ENCODE measurements around the gene NPC1.
"Not testable (repeated sequence)": the region's sequence is repeated elsewhere in the genome, so short reads cannot be mapped to it uniquely, and the experiment has no call there.

The NPC1 gene

DNA sequence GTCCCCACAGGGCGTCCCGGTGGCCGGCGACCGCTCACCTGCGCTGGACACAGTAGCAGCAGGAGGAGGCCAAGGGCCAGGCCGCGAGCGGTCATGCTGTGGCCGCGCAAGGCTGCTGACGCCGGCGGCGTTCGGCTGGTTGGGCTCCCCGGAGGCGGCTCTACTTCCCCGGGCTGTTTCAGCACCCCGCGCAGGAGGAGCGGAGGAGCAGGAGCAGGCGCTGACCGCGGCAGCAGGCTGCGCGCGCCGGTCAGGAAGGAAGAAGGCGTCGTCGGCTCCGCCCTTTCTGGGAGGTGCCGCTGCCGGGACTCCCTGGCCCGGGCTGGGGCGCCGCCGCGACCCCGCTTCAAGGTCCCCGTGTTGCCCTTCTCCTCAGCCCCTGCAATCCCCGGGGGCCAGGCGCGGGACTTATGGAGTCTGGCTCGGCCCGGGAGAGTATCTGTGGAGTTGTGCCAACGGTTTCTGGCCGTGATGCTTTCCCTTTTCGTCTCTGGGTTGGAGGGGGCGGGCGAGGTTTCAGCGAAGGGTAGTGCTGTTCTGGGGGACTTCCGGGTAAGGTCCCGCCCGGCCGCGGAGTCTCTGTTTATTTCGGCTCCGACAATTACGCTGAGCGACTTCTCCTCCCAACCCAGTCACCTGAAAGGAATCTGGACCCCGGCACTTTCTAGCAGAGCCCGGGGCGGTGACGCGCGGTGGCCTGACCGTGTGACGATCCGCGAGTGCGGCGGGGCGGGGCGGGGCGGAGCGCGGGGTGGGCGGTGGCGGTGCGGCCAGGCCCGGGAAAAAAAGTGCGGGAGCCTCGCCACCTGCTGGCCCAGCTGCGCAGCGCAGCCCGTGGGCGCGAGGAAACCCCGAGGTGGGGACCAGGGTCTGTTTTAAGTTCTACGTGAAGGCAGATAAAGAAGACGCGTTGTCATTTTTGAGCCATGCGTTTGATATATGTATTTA, at the start of gene NPC1:
Gene NPC1 (minus strand): TSS at position 258 of the 948 bp plus-strand sequence. CDS start 163 bp downstream, at position 95.
- DNase-seq: peak; percentile 91

DNA sequence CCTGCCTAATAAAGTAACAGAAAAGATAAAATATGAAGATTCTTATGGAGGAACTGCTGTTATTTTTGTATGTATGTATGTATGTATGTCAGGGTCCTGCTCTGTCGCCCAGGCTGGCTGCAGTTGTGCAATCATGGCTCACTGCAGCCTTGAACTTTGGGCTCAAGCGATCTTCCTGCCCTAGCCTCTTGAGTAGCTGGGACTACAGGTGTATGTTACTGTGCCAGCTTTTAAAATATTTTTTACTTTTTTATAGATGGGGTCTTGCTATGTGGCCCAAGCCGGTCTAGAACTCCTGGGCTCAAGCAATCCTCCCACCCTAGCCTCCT, 49.7 kb upstream of the NPC1 start:
- no peak for DNase-seq

DNA sequence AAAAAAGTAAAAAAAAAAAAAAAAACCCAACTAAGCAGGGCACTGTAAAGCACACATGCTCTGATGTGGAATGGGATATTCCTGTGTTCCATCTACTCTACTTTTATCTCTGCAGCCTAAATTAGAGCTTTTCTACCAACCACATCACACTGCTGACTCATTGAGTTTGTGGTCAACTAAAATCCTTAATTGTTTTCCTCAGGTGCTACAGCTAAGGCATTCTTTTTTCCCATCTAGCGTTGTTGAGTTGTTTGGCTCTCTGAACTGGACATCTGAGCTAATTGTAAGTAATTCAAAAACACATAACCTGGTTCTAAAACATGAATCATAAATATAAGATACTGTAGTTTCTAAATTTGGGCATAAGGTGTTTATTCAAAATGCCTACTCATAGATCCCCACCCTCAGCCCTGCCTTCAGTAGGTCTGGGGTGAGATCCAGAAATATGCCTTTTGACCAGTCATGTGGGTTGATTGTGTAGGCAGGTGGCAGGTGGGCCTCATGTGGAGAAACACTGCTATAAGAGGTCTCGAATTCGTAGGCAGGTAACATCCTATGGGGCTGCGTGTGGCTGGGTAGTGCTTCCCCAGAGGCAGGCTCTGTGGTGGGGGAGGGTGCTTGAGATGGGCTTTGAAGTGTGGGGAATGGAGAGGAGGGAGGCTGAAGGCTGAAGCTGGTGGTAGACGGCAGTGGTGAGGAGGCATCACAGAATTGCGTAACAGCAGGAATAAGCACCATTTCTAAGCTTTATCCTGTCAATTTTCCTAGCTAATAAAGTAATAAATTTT, 49.2 kb upstream of the NPC1 start:
- DNase-seq: no peak

DNA sequence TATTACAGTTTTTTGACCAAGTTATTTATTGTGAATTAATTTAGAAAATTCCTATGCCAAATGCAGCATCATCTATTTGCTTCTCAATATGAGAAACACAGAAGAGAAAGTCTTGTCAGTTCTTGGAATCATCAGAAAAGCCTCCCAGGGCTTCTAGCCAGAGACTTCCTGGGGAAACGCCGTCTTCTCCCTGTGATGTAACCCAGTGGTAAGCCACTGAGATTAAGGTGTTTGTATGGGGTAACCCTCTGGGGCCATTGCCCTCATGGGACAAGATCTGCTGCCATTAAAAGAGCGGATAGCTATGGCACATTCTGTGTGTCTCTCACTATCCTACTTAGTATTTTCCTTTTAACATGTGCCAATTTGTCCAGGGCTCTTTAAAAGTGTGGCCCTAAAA, 48.4 kb upstream of the NPC1 start:
- no peak for DNase-seq

DNA sequence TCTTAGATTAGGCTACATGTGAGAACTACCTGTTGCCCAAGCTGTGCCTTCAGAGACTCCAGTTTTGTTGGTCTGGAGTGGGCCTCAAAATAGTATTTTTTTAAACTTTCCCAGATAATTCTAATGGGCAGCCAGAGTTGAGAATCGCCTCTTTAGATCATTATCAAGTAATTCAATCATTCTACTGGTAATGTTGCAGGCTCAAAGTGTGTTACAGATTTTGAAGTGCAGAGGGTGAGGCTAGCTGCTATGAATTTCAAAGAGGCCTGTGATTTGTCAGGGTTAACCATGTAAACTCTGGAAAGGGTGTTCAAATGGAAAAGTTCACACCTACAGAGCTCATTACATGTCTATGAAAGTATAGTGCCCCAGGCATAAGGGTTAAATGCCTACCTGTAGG, 46.3 kb upstream of the NPC1 start:
- no peak for DNase-seq

DNA sequence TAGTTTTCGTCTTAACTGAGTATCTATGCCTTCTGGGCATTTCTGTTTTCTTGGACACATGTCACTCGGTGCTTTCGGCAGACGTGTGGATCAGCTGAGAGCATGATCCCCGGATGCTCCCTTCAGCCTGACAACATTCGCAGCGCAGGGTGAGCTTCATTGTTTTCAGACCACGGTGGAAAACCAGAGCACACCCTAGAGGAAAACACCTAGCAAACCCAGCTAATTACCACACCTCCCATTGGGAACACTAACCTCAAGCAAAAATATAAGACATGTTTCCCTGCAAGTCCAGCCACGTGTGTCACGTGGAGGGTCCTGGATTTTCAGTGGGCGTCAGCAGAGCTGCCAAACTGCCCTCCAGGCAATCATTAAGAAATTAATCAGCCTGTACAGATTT, 45.4 kb upstream of the NPC1 start:
- DNase-seq: no peak

DNA sequence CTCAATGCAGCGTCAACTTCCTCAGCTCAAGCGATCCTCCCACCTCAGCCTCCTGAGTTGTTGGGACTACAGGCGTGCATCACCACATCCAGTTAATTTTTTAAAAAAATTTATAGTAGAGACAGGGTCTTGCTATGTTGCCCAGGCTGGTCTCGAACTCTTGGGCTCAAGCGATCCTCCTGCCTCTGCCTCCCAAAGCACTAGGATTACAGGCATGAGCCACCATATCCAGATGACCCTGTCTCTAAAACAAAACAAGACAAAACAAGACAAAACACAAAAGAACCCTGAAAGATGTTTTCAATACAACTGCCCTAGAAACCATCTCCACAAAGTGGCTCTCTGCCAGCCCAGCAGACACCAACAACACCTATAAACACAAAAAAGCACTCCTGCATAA, 45.0 kb upstream of the NPC1 start:
- no peak for DNase-seq

DNA sequence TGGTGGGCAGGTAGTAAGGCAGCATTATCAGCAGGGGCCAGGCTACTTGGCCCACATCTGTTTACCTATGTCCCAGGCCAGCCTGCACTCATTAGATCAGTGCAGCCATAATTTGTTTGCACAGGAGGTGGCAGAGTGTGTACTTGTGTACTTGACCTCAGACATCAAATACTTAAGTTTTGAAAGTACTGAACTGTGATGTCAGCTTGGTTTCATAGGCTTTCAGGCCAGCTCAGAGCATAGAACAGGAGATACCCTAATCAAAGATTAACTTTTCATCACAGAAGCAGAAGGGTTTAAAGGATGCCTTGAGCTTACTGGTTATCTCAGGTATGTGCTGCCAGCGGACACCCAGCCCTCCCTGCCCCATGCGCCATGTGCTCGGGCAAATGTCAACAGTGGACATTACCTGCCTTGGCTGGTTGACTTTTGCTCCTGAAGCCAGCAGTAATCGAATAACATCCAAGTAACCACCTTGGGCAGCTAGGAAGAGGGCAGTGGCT, 43.2 kb upstream of the NPC1 start:
- no peak for DNase-seq

DNA sequence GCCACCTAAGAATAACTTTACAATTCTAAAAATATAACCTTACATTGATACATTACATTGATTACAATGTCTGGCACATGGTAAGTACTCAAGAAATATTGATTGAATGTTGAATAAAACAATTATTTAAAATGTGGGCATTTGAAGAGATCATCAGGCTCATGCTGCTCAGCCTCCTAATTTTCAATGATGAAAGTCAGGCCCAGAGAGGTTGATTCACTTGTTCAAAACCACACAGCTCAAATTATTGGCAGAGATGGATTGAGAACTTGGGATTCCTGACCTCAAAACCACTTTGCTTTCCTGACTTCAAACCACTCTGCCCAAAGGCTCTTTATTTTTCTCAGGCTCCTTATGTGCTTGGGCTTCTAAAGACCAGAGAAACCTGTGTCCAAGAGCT, 41.7 kb upstream of the NPC1 start:
- no peak for DNase-seq

DNA sequence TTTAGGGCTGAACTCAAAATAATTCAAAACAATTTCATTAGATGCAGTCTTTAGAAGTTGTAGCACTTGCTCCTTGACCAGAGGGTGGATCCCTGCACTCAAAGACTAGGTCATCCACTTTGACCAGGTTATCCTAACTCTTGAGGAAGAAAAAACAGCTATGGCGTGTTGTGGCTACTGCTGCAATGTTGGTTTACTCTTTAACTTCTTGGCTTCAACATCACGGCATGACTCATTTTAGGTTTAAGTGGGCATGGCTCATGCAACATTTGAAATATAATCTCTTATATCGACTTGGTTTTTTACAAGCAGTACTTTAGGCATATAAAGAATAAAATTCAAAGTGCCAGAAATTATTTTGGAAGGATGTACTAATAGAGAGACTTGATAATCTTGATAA, 41.0 kb upstream of the NPC1 start:
- DNase-seq: no peak

DNA sequence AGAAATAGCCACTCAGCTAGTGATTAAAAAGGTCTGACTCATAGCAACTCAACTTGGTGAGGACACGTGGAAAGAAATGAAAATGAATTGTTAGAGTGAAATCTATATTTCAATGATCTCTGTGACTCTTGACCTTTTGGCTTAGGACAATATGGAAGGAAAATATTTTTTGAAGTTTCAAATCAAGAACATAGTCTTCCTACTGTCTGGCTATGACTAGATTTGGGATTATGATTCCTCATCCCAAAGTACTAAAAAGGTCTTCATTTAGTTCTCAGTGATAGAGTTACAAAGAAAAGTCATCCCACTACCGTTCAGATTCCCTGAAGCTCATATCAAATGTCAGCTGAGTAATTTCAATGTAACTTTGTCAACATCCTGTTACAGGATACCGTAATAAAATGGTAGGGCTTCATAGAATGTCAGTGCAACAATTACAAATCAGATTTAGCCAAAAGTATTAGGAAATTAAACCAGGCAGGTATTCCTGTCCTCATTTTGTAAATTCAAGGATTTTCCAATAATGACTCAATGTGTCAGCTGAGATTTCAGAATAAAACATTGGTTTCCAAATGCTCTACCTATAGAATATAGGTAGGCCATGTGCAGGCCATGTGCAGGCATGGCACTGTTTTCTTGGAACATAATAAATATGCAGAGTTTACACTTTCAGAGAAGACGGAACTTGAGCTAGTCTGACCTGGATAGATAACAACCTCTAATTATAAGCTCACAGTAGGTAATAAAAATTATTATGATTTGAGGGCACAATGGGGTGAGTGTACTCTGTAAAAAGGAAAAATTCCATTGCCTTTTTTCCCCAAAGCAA, 40.4 kb upstream of the NPC1 start:
- no peak for DNase-seq

DNA sequence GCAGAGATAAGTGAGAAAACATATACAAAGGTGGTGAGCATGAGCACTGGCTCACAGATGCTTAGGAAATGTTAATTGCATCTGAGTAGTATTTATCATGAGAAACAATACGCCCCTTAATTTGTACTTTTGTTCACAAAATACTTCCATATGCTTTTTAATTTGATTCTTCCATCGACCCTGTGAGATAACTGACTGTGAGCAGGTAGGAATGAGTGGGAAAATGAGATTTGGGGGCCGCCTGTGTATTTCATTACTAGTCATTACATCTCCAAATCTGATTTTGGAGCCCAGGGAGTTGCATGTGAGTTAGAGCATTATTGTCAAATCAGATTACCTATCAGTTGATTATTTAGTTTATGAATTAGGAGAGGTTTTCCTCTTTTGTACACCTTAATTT, 36.7 kb upstream of the NPC1 start:
- no peak for DNase-seq

DNA sequence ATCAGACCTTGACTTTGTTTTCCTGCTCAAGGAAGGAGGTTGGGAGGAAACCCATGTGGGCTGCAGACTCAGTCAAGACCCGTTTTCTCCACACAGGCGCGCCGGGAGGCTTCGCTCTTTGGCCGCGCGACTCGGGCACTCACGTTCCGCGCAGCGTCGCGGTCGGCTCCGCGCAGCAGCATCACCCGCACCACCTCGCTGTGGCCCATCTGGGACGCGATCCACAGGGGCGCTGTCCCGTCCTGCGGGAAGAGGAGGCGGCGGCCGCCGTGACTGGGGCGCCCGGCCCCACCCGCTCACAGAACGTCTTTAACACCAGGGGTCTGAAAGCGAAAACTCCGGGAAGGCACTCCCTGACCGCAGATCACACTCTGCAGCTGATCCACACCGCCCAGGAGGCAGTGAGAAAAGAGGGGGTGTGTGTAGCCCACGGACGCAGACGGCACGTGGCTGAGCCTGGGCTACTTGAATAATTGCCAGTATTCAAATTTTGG, 33.1 kb upstream of the NPC1 start:
- DNase-seq: no peak

DNA sequence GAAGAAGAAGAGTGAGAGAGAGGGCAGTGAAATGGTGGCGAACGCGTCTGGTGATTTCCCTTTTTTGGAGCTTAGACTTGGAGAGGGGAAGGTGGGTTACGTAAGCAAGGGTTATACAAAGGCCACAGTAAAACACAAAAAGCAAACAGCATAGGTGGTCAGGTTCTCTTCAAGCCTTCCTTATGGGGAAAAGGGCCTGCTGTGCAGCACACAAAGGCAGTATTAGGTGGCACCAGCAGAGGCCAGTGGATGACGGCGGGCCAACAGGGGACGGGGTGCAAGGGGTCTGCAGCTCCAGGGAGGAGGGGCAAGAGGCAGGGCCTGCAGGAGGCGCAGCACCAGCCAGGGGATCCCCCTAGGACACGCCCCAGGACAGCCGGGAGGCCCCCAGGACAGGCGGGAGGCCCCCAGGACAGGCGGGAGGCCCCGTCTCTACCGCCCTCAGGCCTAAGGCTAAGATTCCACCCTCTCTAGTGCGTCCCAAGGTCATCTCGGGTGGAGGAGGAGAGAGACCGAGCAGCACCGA, 32.6 kb upstream of the NPC1 start:
- no peak for DNase-seq

DNA sequence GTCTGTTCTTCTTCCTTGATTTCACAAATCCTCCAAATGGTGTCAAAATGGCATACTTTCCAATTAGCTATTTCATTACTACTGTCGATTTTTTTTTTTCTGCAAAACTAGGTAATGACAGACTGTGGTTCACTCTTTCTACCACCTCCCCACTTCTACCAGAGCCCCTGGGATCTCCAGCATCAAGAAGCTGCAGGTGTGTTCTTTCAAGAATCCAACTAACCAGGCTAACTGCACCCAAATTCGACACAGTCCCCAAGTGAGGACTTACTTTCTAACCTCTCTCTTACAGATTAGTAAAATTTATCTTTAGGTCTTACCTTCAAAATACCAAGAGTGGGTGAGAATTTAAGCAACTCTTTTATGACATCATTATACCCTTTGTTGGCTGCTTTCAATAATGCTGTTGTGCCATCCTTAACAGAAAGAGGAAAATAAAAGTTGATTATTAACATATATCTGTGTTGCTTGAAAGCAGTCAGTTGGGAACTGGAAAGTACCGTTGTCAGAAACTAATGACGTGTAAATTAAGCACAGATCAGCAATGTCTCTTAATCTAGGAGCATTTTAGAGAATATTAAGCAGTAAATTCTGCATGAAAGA, 31.2 kb upstream of the NPC1 start:
- DNase-seq: no peak

DNA sequence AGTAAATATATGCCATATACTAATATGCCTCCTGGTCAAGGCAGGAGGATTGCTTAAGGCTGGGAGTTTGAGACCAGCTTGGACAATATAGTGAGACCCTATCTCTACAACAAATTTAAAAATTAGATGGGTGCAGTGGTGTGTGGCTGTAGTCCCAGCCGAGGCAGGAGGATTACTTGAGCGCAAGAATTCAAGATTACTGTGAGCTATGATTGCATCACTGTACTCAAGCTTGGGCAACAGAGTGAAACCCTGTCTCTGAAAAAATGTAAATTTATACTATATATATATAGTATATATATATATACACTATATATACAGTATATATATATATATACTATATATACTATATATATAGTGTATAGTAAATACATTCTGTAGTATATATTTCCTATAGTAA, 30.0 kb upstream of the NPC1 start:
- DNase-seq: no peak

DNA sequence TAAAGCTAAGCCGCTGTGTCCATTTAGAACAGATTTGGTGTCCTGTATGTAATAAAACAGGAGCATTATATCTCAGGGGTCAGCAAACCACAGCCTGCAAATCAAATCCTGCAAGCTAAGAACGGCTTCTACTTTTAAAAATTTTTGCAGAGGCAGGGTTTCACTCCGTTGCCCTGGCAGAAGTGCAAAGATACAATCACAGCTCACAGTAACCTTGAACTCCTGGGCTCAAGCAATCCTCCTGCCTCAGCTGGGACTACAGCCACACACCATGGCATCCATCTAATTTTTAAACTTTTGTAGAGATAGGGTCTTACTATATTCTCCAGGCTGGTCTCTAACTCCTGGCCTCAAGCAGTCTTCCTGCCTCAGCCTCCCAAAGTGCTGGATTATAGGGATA, 28.6 kb upstream of the NPC1 start:
- DNase-seq: no peak

DNA sequence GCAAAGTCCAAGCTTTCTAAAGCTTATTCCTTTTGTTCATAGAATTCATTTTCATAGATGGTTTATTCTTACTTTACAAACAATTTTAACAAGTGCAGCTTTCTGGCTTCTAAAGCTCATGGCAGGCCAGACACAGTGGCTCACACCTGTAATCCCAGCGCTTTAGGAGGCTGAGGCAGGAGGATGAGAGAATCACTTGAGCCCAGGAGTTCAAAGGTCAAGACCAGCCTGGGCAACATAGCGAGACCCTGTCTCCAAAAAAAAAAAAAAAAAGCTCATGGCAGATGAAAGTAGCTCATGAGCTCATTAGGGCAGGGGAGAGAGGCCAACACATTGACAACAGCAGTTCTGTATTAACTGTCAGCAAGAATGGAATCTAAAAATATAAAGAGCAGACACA, 28.1 kb upstream of the NPC1 start:
- DNase-seq: no peak

DNA sequence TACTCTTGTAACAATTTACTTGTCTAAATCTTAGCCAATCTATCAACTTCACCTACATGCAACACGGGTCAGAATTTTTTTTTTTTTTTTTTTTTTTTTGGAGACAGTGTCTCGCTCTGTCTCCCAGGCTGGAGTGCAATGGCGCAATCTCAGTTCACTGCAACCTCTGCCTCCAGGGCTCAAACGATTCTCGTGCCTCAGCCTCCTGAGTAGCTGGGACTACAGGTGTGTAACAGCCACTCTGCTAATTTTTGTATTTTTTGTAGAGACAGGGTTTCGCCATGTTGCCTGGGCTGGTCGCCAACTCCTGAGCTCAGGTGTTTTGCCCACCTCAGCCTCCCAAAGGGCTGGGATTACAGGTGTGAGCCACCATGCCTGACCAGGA, 26.8 kb upstream of the NPC1 start:
- DNase-seq: not testable (repeated sequence)

DNA sequence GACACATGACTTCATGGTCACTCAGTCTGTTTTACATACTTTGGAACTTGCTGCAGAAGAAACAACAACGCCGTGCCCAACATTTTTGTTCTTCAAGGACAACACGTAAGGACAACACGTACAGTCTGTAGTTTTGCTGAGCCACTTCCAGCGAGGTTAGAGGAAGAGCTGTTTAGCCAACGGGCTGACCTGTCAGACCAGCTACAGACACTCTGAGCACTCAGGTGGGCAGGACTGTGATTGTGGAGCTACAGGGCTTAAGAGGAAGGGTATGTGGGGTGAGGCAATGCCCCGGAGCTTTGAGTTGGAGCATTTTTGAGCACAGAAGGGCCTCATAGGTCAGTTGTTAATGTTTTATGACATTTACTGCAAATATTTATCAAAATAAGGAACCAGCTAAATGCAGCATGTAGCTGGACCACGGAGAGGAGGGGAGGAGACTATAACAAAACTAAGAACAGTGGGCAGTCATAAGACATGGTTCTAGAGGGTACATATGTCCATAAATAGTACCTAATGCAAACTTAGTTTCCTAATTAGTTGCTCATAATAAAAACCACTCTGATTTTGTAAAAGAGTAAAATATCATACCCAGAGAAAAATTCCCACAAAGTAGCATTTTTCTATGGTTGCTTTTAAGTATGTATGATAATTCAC, 26.3 kb upstream of the NPC1 start:
- no peak for DNase-seq

DNA sequence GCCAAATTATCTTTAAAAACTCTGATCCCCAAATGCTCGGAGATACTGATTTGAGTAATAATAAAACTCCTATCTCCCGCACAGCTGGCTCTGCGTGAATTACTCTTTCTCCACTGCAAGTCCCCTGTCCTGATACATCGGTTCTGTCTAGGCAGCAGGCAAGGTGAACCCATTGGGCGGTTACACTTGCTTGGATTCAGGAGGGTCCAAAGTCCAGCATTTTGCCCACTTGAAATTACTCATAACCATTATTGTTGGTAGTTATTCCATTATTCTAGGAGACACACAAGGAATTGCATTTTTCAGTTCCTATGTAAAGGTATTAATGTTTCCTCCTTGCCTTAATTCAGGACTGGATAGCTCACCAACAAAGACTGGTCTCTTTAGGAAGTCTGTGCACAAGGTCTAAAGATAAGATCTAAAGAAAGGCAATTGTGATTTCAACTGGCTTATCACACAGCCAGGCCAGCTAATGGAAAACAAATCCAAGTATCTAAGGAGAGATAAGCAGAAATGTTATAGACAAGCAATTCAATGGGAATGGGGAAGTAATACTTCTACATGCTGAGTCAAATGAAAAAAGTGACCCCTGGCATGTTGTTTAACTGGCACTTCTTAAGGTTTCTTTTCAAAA, 23.2 kb upstream of the NPC1 start:
- no peak for DNase-seq
